NB4 (cell line): ENCODE measurements around the gene ANO10.

Experiments
- CTCF ChIP-seq: IDR thresholded peaks from one replicate; pipeline ENCODE4 v1.5.1; 2012; ENCODE audit warnings: low read depth, low read length
- MAX ChIP-seq: IDR thresholded peaks from 2 replicates; pipeline ENCODE4 v1.6.1; 2011; ENCODE audit warnings: low read depth, low read length

- TF ChIP-seq CTCF (no peak), MAX (no peak)
Measured at GRCh38 chr3:43522727-43523362, 99.0 kb downstream of the ANO10 start.
